C1 segment of cervical spinal cord (tissue), 14 donors: ENCODE results near the gene DIAPH3.

ENCODE experiments used
- DNase-seq, 14 donors: peaks; one replicate each; lab custom pipeline; 2025; lab: John Stamatoyannopoulos, UW

The DIAPH3 gene

DNA sequence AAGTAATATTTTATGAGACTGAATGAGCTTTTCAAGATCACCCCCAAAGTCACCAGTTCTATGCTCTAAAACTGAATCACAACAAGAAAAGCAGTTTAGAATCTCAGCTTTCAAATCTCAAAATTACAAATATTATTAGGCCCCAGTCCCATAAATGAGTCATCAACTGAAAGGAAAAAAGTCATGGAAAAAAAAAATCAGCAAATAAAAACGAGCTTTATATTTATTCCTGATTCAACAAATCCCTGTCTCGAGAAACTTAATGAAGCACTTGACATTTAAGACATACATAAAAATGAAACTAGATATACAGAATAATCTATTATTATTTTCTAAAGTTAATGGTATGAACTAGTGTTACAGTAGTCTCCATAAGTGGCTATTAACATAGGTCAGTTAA lies 203.0 kb downstream of the DIAPH3 start:
- DNase-seq, result no peak

GRCh38 chr13:59957438-59957837 lies 206.3 kb downstream of the DIAPH3 start:
- no peak for DNase-seq

DNA sequence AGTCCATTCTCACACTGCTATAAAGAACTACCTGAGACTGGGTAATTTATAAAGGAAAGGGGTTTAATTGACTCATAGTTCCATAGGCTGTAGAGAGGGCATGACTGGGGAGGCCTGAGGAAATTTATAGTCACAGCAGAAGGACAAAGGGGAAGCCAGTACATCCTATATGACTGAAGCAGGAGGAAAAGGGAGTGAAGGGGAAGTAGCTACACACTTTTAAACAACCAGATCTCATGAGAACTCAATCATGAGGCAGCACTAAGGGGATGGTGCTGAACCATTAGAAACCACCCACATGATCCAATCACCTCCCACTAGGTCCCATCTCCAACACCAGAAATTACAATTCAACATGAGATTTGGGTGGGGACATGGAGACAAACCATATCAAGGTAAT lies 209.1 kb downstream of the DIAPH3 start:
- no peak for DNase-seq

DNA sequence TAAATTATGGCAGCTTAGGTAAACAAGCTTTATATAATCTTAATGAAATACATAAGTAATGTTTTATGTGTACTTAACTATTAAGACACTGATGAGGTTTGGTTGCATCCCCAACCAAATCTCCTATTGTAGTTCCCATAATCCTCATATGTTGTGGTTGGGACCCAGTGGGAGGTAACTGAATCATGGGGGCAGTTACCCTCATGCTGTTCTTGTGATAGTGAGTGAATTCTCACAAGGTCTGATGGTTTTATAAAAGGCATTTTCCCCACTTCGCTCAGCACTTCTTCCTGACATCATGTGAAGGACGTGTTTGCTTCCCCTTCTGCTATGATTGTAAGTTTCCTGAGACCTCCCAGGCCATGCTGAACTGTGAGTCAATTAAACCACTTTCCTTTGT lies 212.7 kb downstream of the DIAPH3 start:
- no peak for DNase-seq

DNA sequence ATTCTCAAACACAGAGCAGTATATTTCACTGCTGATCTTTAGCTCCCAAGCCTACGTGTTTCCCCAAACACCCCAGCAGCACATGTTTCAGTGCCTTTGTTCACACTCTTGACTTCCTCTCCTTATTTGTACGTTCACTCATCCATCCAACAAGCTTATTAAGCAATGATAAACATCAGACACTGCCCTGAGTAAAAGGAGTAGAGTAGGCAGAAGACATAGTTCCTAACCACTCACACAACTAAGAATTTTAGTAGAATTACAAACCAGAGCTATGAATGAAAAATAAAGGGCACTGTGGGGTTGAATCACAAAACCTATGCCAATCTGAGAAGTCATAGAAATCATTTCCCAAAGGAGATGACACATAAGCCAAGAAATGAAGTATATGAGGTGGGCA lies 213.5 kb downstream of the DIAPH3 start:
- no peak for DNase-seq

DNA sequence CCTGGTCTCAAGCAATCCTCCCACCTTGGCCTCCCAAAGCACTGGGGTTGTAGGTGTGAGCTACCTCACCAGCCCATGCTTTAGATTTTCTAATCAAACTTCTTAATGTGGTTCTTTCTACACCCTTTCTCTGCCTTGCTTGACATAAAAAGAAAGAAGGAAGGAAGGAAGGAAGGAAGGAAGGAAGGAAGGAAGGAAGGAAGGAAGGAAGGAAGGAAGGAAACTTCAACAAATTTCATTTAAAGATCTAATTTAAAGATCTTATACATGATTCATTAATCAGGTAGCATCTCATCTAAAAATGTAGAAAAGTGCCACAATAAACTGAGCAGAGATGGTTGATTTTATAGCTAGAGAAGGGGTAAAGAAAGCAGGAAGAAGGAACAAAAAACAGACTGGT lies 215.0 kb downstream of the DIAPH3 start:
- DNase-seq, result no peak

- DNase-seq, result no peak
Observed at GRCh38 chr13:59946944-59947343, 216.8 kb downstream of the DIAPH3 start.

- DNase-seq, result no peak
Observed at GRCh38 chr13:59931621-59932020, 232.1 kb downstream of the DIAPH3 start.

GRCh38 chr13:59924256-59924655 lies 239.5 kb downstream of the DIAPH3 start:
- no peak for DNase-seq

DNA sequence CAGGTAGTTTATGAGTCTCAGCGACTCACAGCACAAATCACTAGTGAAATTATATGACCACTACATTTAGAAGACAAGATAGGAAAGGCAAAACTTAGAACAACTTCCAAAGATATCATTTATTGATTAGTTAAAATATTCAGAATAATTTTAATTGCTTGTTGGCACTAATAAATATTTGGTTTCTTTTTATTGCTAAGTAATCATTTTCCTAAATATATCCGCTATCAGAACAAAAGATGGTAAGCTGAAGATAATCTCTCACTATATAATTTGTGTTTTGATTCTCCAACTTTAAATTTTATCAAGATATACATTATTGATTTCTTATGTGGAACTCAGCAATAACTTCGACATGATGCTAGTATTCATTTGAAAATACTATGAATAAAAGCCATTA lies 248.5 kb downstream of the DIAPH3 start:
- no peak for DNase-seq

- DNase-seq, result no peak
Observed at GRCh38 chr13:59914556-59914955, 249.2 kb downstream of the DIAPH3 start.

DNA sequence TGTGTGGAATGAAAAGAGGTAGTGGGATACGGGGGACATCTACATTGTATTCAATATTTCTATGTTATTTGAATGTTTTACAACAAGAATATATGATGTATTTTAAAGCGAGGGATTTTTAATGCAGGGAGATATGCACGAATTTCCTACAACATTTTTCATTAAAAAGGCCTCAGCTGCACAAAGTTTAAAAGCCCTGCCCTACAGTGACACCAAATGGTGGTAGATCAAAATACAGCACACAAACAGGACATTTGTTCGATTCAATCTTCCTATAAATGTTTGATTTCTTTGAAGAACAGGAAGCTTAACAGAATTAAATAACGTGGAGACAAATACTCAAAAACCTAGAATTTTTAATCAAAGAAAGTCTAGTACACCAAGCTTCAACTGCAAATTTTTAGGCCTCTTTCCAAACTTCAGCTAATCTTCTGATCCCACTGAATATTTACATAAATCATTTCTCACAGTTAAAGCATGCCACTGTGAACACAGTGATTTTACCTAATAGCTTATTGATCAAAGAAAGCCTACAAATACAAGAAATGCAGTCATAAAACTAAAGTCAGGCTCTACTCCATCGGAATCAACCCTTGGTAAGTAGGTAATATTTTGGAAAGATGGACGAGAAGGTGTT lies 257.2 kb downstream of the DIAPH3 start:
- no peak for DNase-seq

- DNase-seq, result no peak
Observed at GRCh38 chr13:59901191-59901590, 262.5 kb downstream of the DIAPH3 start.

DNA sequence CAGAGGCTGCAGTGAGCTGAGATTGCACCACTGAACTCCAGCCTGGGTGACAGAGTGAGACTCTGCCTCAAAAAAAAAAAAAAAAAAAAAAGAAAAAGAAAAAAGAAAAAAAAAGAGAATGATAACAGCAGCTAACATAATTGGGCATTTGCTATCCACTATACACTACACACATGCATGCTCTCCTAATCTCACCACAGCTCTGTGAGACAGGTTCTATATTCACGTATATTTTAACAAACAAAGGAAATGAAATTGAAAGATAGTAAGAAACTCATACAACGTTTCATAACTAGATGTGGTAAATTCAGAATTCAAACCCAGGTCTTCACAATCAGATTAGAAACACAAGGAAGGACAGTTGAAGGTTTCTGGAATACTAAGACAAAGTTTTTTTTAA lies 265.7 kb downstream of the DIAPH3 start:
- DNase-seq, result no peak

DNA sequence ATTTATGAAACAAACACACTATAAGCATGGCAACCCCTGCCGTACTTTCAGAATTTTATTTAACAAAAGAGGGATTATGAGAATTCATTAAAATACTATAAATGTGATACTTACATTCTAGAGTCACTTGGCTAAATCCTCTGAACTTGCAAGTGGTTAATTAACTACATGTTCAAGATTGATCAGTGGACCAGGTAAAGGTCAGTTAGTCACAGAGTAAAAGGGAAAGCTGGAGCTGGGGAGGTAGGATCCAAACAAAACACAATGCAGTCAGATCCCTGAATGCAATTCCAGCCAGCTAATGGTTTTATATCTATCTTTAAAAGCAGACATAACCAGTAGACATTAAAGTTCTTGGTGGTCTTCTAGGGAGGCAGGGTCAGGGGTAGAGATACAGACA lies 270.5 kb downstream of the DIAPH3 start:
- no peak for DNase-seq

GRCh38 chr13:59891053-59891452 lies 272.7 kb downstream of the DIAPH3 start:
- no peak for DNase-seq

DNA sequence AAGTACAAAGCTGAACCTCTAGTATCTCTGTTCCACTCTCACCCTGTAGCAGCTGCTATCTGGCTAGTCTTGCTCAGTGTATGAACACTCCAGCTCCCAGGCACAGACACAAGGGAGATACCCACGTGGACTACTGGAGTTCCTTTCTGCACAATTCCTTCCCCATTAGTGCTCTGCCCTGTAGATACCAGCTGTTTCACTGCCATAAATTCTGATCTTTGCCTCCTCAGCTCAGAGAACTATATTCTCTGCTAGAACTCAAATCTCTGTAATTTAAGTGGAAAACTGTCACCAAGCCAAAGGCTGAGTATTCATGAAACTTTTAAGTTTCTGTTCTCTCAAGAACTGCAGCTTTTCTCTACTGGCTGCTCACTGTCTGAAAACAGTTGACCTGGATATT lies 273.7 kb downstream of the DIAPH3 start:
- no peak for DNase-seq

DNA sequence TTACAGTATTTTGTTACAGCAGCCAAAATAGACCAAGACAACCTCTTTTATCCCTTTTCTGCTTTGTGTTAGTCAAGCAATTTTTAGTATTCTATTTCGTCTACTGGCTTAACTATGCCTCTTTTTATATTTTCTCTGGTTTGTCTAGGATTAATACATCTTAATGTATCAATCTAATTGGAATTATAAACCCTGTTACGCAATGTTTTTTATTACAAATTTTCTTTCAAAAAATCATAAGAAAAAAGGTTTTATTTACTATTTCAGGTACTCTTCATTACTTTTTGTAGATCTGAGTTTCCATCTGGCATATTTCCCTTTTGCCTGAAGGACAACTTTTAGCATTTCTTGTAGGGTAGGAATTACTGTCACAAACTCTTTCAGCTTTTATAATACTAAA lies 275.3 kb downstream of the DIAPH3 start:
- DNase-seq, result no peak

GRCh38 chr13:59885076-59885475 lies 278.7 kb downstream of the DIAPH3 start:
- DNase-seq, result no peak

DNA sequence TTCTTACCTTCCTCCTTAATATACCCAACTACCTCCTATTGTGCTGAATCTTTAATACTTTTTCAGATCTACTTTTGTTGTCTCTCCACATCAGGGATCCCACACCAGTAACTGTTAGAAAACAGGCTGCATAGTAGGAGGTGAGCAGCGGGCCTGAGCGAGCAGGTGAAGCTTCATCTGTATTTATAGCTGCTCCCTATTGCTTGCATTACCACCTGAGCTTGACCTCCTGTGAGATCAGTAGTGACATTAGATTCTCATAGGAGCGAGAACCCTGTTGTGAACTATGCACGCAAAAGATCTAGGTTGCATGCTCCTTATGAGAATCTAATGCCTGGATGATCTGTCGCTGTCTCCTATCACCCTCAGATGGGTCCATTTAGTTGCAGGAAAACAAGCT lies 279.8 kb downstream of the DIAPH3 start:
- no peak for DNase-seq

DNA sequence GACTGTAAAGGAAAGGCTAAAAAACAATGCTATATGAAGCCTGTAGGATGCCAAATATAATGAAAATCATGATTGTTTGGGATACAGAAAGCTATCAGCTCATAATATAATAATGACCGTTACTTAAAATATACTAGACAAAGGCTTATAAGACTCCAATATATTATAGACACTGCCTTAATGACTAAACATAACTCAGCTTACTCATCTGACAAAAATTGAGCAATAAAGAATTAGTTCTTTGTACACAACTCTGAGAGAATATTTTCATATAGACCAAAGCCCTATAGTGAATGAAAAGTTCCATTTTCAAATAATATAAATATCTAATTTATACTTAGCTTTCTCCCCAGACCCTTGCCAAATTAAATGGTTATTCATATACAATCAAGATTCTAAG lies 283.3 kb downstream of the DIAPH3 start:
- DNase-seq, result no peak

DNA sequence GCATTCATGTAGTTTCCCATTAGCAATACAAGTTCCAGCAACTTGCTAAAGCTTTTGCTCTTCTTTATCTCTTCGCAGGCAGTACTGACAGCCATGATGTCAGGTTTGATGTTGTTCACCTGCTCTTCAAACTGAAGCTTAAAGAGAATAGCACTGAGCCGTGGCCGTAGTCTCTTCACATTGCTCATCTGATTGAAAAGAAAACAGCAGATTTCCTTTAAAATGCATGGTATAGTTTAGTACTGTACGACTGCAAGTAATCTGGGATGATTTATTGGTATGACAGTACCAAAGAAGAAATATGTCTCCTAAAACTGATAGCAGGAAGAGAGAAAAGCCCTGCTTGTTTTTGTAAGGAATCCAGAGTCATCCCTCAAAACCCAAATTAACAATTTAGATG lies 284.4 kb downstream of the DIAPH3 start:
- DNase-seq, result no peak

DNA sequence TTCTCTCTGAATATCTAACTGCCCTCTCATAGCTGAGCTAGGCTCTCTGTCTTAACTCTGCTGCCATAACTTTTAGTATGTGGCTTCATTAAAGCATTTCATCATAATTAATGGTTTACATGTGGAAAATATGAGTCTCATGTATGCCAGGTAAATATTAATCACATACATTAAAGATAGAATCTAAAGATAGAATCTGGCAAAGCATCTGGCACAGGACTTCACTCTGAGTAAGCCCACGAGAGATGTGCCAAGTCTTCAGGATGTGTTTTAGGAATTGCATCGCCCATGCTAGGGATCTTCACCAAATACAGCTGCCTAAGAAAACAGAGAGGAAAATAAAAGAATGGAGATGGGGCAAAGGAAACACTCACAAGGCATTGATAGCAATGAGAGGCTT lies 285.8 kb downstream of the DIAPH3 start:
- no peak for DNase-seq

GRCh38 chr13:59874973-59875372 lies 288.8 kb downstream of the DIAPH3 start:
- no peak for DNase-seq
